ENCODE results near the gene PLCL1. TPM values are rescaled to one million over a fixed set of nuclear protein-coding genes. Genes with fewer than 3 reads are reported as not detected.

The PLCL1 gene
- total RNA-seq, 1 donor from 2014 or later = 0.50 TPM

GRCh38 chr2:197990356-197990755, 186.0 kb downstream of the PLCL1 start:
- Mint-ChIP-seq H3K9me3 (ENCODE audit: low read depth) (no peaks in the 10 kb centered on the region), H3K4me1 (ENCODE audit: low read depth) (no peaks in the 10 kb centered on the region), H3K27me3 (ENCODE audit: low read depth) (peaks cover 23% of the 10 kb centered on the region), H3K36me3 (ENCODE audit: low read depth) (peaks cover 1% of the 10 kb centered on the region), H3K27ac (ENCODE audit: unreplicated experiment) (no peak overlapping the region), H3K4me3 (ENCODE audit: unreplicated experiment) (no peak overlapping the region)
- TF ChIP-seq CTCF (IDR thresholded peaks at IDR 0.05) = no peak
- no peak for DNase-seq (ENCODE audit: low spot score)

- no peak for TF ChIP-seq CTCF (IDR thresholded peaks at IDR 0.05)
- Mint-ChIP-seq H3K27ac (ENCODE audit: unreplicated experiment) (no peak overlapping the region), H3K27me3 (ENCODE audit: low read depth) (peaks cover 26% of the 10 kb centered on the region), H3K4me3 (ENCODE audit: unreplicated experiment) (no peak overlapping the region), H3K36me3 (ENCODE audit: low read depth) (peaks cover 1% of the 10 kb centered on the region), H3K4me1 (ENCODE audit: low read depth) (no peaks in the 10 kb centered on the region), H3K9me3 (ENCODE audit: low read depth) (no peaks in the 10 kb centered on the region)
- no peak for DNase-seq (ENCODE audit: low spot score)
Observed at GRCh38 chr2:197992482-197993133, 188.2 kb downstream of the PLCL1 start.

- no peaks in the 10 kb centered on the region for H3K4me1 Mint-ChIP-seq (ENCODE audit: low read depth)
- H3K27me3 Mint-ChIP-seq (ENCODE audit: low read depth) = peaks cover 21% of the 10 kb centered on the region
- TF ChIP-seq CTCF (IDR thresholded peaks at IDR 0.05) = no peak
- no peak overlapping the region for H3K4me3 Mint-ChIP-seq (ENCODE audit: unreplicated experiment)
- H3K36me3 Mint-ChIP-seq (ENCODE audit: low read depth) = peaks cover 1% of the 10 kb centered on the region
- no peak overlapping the region for H3K27ac Mint-ChIP-seq (ENCODE audit: unreplicated experiment)
- DNase-seq (ENCODE audit: low spot score) = no peak
- no peaks in the 10 kb centered on the region for H3K9me3 Mint-ChIP-seq (ENCODE audit: low read depth)
Observed at GRCh38 chr2:197993363-197993762, 189.0 kb downstream of the PLCL1 start.

GRCh38 chr2:197993830-197994229, 189.4 kb downstream of the PLCL1 start:
- no peak overlapping the region for H3K4me3 Mint-ChIP-seq (ENCODE audit: unreplicated experiment)
- no peak for TF ChIP-seq CTCF (IDR thresholded peaks at IDR 0.05)
- no peak overlapping the region for H3K27ac Mint-ChIP-seq (ENCODE audit: unreplicated experiment)
- H3K27me3 Mint-ChIP-seq (ENCODE audit: low read depth) = peaks cover 21% of the 10 kb centered on the region
- DNase-seq (ENCODE audit: low spot score) = no peak
- H3K4me1 Mint-ChIP-seq (ENCODE audit: low read depth) = no peaks in the 10 kb centered on the region
- H3K9me3 Mint-ChIP-seq (ENCODE audit: low read depth) = no peaks in the 10 kb centered on the region
- peaks cover 1% of the 10 kb centered on the region for H3K36me3 Mint-ChIP-seq (ENCODE audit: low read depth)

- no peak overlapping the region for H3K4me3 Mint-ChIP-seq (ENCODE audit: unreplicated experiment)
- no peak for TF ChIP-seq CTCF (IDR thresholded peaks at IDR 0.05)
- H3K4me1 Mint-ChIP-seq (ENCODE audit: low read depth) = no peaks in the 10 kb centered on the region
- no peaks in the 10 kb centered on the region for H3K9me3 Mint-ChIP-seq (ENCODE audit: low read depth)
- peaks cover 17% of the 10 kb centered on the region for H3K27me3 Mint-ChIP-seq (ENCODE audit: low read depth)
- H3K36me3 Mint-ChIP-seq (ENCODE audit: low read depth) = peaks cover 1% of the 10 kb centered on the region
- no peak overlapping the region for H3K27ac Mint-ChIP-seq (ENCODE audit: unreplicated experiment)
- no peak for DNase-seq (ENCODE audit: low spot score)
Observed at GRCh38 chr2:197994751-197995150, 190.4 kb downstream of the PLCL1 start.
